GM18870 (cell line): ENCODE measurements around the gene VPS13C.

ENCODE experiments used
- ATAC-seq: cut with Tn5 transposase; IDR thresholded peaks from one replicate; pipeline ENCODE4 v1.9.1; 2021; ENCODE audit warnings: moderate library complexity; ENCODE audit not compliant: unreplicated experiment

Gene VPS13C

DNA sequence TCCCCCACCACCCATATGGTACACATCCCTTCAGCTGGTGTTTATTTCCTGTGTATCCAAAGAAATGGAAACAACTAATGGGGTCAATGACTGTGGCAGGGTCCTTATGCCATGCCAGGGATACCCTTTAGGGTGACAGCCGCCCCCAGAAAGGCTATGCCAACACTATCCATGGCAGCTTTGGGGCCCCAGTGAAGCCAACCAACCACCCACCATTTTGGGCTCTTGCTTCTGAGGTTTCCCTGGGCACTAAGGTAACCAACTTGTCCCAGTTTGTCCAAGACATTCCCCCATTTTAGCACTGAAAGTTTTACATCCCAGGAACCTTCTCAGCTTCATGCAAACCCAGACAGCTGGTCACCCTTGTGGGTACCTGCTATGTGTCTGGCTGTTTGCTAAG, 233.1 kb downstream of the VPS13C start:
- no peak for ATAC-seq

DNA sequence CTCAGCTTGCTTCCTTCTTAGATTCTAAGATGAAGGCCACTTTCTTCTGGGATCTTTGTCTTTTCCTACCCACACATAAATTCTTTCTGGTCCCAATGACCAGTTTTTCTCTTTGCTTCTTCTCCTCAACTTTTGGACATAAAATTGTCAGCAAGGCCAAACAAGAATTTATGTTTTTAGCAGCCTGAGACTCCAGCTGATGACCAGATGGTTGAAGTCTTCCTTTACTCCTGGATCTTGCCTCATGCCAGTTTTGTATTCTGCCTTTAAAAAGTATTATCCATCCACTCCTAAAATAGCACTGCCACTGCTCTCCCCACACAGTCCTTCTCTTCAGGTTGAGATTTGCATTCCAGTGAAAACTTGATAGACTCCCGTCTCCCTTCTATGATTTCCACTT, 236.0 kb downstream of the VPS13C start:
- no peak for ATAC-seq

DNA sequence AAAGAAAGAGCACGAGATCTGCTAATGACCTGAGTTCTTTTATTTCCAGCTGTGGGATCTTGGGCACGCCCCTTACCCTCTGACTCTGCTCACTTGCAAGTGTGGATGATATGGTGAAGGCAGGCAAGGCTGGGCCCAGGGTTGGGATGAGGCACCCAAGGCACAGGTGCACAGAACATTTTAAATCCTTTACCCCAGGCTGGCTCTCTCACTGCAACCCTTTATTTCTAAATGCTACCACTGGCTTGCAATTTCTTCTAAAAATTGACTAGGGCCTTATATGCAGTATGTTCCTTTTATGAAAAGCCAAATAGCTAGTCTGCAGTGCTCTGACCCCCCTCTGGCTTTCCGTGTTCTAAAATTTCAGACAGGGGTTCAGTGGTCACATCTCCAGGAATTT, 237.7 kb downstream of the VPS13C start:
- ATAC-seq, result no peak

DNA sequence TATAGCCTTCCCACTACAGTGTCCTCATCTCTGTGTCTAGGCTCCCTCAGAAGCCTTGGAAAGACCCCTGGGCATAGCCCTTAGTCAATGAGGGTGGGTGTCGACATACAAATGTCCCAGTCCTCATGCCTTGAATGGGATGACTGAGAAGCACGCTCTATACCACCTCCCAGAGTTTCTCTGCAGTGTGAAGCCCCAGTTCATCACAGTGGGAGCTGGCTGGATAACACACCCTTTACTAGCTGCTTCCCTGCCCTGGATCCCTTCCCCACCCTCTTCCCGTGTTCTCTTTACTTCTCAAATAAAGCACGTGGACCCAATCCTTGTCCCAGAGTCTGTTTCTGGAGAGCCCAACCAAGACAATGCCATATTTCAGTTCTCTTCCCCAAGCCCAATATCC, 239.3 kb downstream of the VPS13C start:
- no peak for ATAC-seq

DNA sequence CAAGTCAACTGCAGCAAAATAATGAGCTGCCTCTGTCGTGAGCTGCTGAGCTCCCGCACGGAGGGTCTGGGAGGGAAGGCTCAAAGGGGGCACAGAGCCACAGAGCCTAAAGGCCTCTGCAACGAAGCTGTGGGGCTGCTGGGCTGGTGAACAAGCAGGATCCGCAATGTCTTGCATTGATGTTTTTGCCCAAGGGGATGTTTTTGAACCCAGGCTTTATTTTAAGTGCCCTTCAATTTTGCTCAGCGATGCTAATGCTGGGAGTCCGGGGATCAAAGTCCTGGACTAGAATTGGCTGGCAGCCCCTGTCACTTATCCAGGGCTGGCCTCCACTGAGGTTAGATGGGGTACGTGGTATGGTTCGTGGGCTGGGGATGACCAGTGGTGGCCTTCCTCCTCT, 240.0 kb downstream of the VPS13C start:
- no peak for ATAC-seq

DNA sequence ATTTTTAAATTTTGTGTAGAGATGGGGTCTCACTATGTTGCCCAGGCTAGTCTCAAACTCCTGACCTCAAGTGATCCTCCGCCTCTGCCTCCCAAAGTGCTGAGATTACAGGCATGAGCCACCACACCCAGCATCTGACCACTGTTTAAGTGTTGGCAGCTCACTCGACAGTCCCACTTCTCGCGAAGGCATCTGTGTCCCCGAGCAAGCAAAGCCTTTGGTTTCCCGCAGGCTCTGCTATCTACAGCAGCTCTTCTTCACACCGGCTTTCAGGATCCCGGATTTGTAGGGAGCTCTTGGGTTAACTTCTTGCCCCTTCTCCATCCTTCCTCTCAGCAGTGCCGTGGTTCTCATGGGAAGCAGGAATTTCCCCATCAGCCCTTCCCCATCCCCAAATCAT, 240.9 kb downstream of the VPS13C start:
- ATAC-seq, result no peak

DNA sequence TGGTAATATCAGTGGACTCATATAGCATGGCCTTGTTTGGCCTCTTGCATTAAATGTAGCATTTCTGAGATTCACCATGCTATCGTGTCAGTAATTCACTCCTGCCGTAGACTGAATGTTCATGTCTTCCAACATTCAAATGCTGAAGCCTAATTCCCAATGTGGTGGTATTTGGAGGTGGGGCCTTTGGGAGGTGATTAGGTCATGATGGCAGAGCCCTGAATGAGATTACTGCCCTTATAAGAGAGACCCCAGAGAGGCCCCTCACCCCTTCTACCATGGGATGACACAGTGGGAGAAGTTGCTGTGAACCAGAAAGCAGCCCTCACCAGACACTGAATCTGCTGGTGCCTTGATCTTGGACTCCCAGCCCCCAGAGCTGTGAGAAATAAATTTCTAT, 241.4 kb downstream of the VPS13C start:
- ATAC-seq, result no peak

DNA sequence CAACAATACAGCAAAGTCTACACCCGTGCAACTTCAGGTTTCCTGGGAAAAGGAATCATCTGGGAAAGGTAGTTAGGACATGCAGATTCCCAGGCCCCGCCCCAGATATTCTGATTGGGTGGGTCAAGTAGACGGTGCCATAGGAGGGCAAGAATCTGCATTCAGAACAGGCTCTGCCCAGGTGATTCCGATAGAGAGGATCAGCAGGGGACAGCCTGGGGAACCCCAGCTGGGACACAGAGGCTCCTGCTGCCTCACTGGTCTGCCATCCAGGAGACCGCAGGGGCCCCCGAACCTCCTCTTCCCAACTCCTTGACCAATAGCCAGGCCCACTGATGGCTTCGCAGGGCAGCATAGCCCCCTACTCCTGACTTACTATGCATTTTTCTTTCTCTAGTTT, 243.4 kb downstream of the VPS13C start:
- no peak for ATAC-seq

DNA sequence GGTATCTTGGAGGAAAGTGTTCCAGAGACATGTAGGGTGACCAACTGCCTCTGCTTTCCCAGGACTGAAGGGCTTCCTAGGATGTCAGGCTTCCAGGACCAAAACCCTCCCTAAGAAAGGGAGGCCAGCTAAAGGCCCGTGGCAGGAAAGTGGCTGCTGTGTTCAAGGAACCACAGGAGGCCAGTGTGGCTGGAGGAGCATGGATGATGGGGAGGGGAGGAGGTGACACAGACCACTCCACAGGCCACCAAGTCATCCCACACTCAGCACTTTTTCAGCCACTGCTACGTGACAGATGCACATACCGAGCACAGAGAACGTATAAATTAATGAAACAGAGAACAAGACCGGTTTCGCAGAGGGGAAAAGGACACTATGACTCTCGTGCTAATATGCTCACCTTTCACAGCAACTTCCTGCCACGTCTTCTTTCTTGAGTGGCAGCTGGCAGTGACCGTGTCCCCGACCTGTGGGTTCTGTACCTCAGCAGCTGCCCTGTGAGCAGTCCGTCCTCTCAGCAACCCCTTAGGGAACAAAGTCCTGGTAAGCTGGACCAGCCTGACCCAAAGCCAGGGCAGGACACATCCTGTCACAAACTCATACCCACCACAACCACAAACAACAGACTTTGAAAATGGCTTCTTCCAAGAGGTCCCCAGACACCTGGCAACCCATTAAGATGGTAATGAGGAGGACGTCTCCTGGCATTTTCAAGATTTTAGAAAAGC, 244.7 kb downstream of the VPS13C start:
- no peak for ATAC-seq

DNA sequence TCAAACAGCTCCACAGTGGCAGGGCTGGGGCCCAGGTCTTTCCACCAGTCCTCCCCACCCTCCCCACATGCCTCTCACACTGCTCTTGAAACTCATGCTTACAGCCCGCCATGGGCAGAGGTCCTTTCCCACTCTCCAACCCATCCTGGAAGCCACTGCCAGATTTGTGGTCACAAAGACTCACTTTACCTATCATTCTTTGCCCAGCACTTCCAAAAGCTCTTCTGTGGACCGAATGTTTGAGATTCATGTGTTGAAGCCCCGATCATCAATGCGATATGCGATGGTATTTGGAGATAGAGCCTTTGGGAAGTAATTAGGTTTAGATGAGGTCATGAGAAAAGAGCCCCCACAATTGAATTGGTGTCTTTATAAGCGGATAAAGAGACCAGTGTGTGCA, 247.8 kb downstream of the VPS13C start:
- ATAC-seq, result no peak

DNA sequence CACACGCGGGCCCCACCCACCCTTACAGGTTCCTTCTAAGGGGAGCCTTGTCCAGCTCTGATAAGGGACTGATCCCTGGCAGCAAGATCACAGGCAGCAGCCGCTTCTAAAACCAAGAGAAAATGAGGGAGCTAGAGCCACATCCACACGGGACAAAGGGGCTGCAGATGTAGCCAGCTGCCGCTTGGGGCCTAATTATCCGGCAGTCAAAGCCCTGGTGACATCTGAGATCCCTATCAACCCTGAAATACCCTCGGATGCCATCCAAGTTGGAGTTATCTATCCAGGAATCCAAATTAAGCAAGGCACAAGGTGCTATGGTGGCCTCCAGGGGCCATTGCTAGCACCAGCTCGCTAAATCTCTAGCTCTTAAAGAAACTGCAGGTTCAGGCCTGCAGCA, 248.3 kb downstream of the VPS13C start:
- no peak for ATAC-seq

DNA sequence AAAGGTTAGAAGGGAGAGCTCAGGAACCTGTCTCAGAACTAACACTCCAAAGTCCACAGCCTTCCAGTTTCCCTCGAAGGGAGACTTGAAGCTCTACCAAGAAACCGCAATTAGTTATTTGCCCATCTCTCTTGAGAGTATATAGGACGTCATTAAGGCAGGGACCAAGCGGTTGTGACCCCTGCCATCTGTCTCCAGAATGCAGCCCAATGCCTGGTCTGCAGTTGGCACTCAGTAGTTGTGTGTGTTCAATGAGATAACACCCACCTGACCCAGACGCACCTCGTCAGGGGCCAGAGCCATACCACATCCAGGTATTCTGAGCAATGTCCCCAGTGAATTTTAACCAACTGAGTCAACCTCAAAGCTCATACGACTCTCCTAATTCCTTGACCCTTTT, 251.0 kb downstream of the VPS13C start:
- no peak for ATAC-seq

DNA sequence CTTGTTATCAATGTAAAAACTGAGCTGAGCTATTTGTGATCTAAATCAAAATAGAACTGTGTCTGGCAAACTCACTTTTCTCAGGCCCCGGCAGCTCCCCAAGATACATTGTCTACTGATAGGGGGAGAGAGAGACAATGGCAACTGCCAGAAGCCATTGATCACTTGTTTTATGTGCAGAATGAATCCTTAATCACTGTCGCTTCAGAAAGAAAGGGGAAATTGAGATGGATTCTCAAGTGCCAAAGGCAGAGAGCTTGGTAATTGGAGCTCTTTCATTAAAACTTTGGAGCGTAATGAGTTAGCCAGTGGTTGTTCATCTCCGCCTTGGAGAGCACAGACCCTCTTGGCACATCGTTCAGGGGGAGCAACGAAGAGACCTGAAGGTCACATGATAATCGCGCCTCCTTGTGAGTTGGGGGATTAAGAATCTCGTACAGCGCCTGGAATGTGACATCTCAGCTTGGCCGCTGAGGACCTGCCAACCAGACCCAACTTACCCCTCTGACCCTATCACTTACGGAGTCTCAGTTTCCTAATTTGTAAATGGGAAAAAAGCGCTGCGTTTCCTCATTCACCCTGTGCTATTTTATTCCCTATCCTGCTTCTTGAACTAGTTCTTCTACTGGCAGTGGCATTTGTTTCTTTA, 252.8 kb downstream of the VPS13C start:
- ATAC-seq, result no peak
